ENCODE results near the gene UCHL3.

- TF ChIP-seq CTCF (conservative IDR thresholded peaks at IDR 0.05; ENCODE audit: low read depth, low read length) (no peak), POLR2A (IDR thresholded peaks at IDR 0.05; ENCODE audit: low read depth, low read length) (no peak), ELK1 (IDR thresholded peaks at IDR 0.05; ENCODE audit: borderline replicate concordance, low read depth, low read length) (no peak), RAD21 (IDR thresholded peaks at IDR 0.05; ENCODE audit: low read length) (no peak), FOS (IDR thresholded peaks at IDR 0.05; ENCODE audit: low read depth, low read length) (no peak), USF2 (IDR thresholded peaks at IDR 0.05; ENCODE audit: low read depth, low read length) (no peak), MXI1 (IDR thresholded peaks at IDR 0.05; ENCODE audit: borderline replicate concordance, low read depth, low read length) (no peak), SMC3 (IDR thresholded peaks at IDR 0.05; ENCODE audit: low read depth, low read length) (no peak), MAZ (IDR thresholded peaks at IDR 0.05; ENCODE audit: borderline replicate concordance, low read depth, low read length) (no peak), RFX5 (IDR thresholded peaks at IDR 0.05; ENCODE audit: low read depth, low read length) (no peak), CEBPB (IDR thresholded peaks at IDR 0.05; ENCODE audit: low read depth, low read length) (no peak)
Observed at GRCh38 chr13:75583091-75583490, 33.5 kb downstream of the UCHL3 start.
